ENCODE data around the gene TLR8. TPM values are rescaled to one million over a fixed set of nuclear protein-coding genes. Genes with fewer than 3 reads are reported as not detected.
"Not testable (repeated sequence)": the region's sequence is repeated elsewhere in the genome, so short reads cannot be mapped to it uniquely, and the experiment has no call there.

Gene TLR8
- total and polyA plus RNA-seq, 2 experiments from 2014 or later, result not detected

DNA sequence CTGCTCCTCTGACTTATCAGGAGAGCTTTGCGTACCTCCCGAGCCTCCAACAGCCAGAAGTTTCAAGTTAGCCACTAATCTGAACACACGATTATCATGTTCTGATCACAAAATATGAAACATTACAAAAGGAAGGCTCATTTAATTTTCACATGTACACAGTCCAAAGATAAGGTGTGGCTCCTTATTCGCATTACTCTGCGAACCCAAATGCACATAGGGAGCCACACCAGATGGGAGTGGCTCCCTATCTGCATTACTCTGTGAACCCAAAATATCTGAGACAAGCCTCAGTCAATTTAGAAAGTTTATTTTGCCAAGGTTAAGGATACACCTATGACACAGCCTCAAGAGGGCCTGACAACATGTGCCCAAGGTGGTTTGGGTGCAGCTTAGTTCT lies 28.4 kb downstream of the TLR8 start:
- no peaks in the 10 kb centered on the region for H3K27me3 ChIP-seq (ENCODE audit: insufficient read depth)
- H3K4me3 Mint-ChIP-seq, result no peak overlapping the region
- DNase-seq (ENCODE audit: low spot score), result no peak

GRCh38 chrX:12936947-12937346 lies 30.5 kb downstream of the TLR8 start:
- DNase-seq (ENCODE audit: low spot score) (peak; percentile 53), ATAC-seq (no peak)
- TF ChIP-seq REST (IDR thresholded peaks at IDR 0.05; ENCODE audit: unreplicated experiment), result no peak
- no peak for TF ChIP-seq NANOG (IDR thresholded peaks at IDR 0.05; ENCODE audit: borderline replicate concordance)
- no peak for TF ChIP-seq ZNF114 (CRISPR knock-in tag; IDR thresholded peaks at IDR 0.05)
- TF ChIP-seq STAT1 (IDR thresholded peaks at IDR 0.05; ENCODE audit: unreplicated experiment), result no peak
- H3K4me3 ChIP-seq, result no peak overlapping the region
- H3K79me2 ChIP-seq (replicated peaks; ENCODE audit: insufficient read depth), result no peaks in the 10 kb centered on the region
- no peak overlapping the region for H3K27ac Mint-ChIP-seq
- H3K27ac ChIP-seq (ENCODE audit: low read depth), result no peak overlapping the region
- no peaks in the 10 kb centered on the region for H3F3A ChIP-seq (replicated peaks; ENCODE audit: low read depth)
- no peak overlapping the region for H2AFZ ChIP-seq
- no peaks in the 10 kb centered on the region for H3K4me1 ChIP-seq (ENCODE audit: insufficient read depth)
- H3K36me3 ChIP-seq (ENCODE audit: insufficient read depth), result peaks cover 5% of the 10 kb centered on the region; the same call in 1 of the 2 replicates
- H3K36me3 Mint-ChIP-seq (ENCODE audit: low read depth), result peaks cover 40% of the 10 kb centered on the region
- H4K20me1 ChIP-seq (replicated peaks; ENCODE audit: insufficient read depth), result no peaks in the 10 kb centered on the region
- H3K4me3 Mint-ChIP-seq, result no peak overlapping the region
- H3K27me3 Mint-ChIP-seq (ENCODE audit: insufficient read depth, low read depth, poor library complexity), result no peaks in the 10 kb centered on the region
- no peaks in the 10 kb centered on the region for H3K4me1 Mint-ChIP-seq
- H3K9me2 ChIP-seq (ENCODE audit: insufficient read depth), result no peaks in the 10 kb centered on the region
- H3K27me3 ChIP-seq (ENCODE audit: insufficient read depth), result no peaks in the 10 kb centered on the region
- H3K4me2 ChIP-seq, result no peak overlapping the region
- peaks cover 50% of the 10 kb centered on the region for H3K9me3 Mint-ChIP-seq

More for the DNA sequence above, 28.4 kb downstream of the TLR8 start:
- Histone ChIP-seq H3K36me3 (ENCODE audit: insufficient read depth) (peaks cover 5% of the 10 kb centered on the region; the same call in 1 of the 2 replicates), H3K9me2 (ENCODE audit: insufficient read depth) (no peaks in the 10 kb centered on the region), H3K4me2 (no peak overlapping the region), H3K4me3 (no peak overlapping the region), H2AFZ (no peak overlapping the region), H3F3A (replicated peaks; ENCODE audit: low read depth) (no peaks in the 10 kb centered on the region), H4K20me1 (replicated peaks; ENCODE audit: insufficient read depth) (no peaks in the 10 kb centered on the region), H3K27ac (ENCODE audit: low read depth) (no peak overlapping the region), H3K79me2 (replicated peaks; ENCODE audit: insufficient read depth) (no peaks in the 10 kb centered on the region), H3K4me1 (ENCODE audit: insufficient read depth) (no peaks in the 10 kb centered on the region)
- TF ChIP-seq STAT1 (IDR thresholded peaks at IDR 0.05; ENCODE audit: unreplicated experiment), result no peak
- peaks cover 1% of the 10 kb centered on the region for H3K27me3 Mint-ChIP-seq (ENCODE audit: insufficient read depth, low read depth, poor library complexity)
- ATAC-seq, result no peak
- H3K9me3 Mint-ChIP-seq, result peaks cover 29% of the 10 kb centered on the region
- H3K4me1 Mint-ChIP-seq, result no peaks in the 10 kb centered on the region
- H3K36me3 Mint-ChIP-seq (ENCODE audit: low read depth), result peaks cover 19% of the 10 kb centered on the region; the same call in 2 of the 3 replicates
- no peak overlapping the region for H3K27ac Mint-ChIP-seq

GRCh38 chrX:12940471-12940870 lies 34.1 kb downstream of the TLR8 start:
- H3F3A ChIP-seq (replicated peaks; ENCODE audit: low read depth); DNase-seq (ENCODE audit: low spot score); H4K20me1 ChIP-seq (replicated peaks; ENCODE audit: insufficient read depth); H3K4me1 Mint-ChIP-seq; H3K27ac Mint-ChIP-seq; H3K4me2 ChIP-seq; H3K27ac ChIP-seq (ENCODE audit: low read depth); H3K27me3 Mint-ChIP-seq (ENCODE audit: insufficient read depth, low read depth, poor library complexity); ATAC-seq; H2AFZ ChIP-seq; H3K9me2 ChIP-seq (ENCODE audit: insufficient read depth); H3K36me3 ChIP-seq (ENCODE audit: insufficient read depth); H3K4me3 Mint-ChIP-seq; H3K79me2 ChIP-seq (replicated peaks; ENCODE audit: insufficient read depth); H3K27me3 ChIP-seq (ENCODE audit: insufficient read depth); H3K4me1 ChIP-seq (ENCODE audit: insufficient read depth); H3K4me3 ChIP-seq: not testable (repeated sequence)
- Mint-ChIP-seq H3K9me3 (peaks cover 44% of the 10 kb centered on the region), H3K36me3 (ENCODE audit: low read depth) (peaks cover 37% of the 10 kb centered on the region)

GRCh38 chrX:12943592-12943991 lies 37.2 kb downstream of the TLR8 start:
- H3F3A ChIP-seq (replicated peaks; ENCODE audit: low read depth); H3K4me2 ChIP-seq; H3K27ac ChIP-seq (ENCODE audit: low read depth); H3K36me3 ChIP-seq (ENCODE audit: insufficient read depth); ATAC-seq; H3K27ac Mint-ChIP-seq; H3K27me3 Mint-ChIP-seq (ENCODE audit: insufficient read depth, low read depth, poor library complexity); H3K9me2 ChIP-seq (ENCODE audit: insufficient read depth); H4K20me1 ChIP-seq (replicated peaks; ENCODE audit: insufficient read depth); H3K4me3 ChIP-seq; DNase-seq (ENCODE audit: low spot score); H3K4me1 ChIP-seq (ENCODE audit: insufficient read depth); H3K79me2 ChIP-seq (replicated peaks; ENCODE audit: insufficient read depth); H3K27me3 ChIP-seq (ENCODE audit: insufficient read depth); H2AFZ ChIP-seq; H3K4me3 Mint-ChIP-seq: not testable (repeated sequence)
- peaks cover 13% of the 10 kb centered on the region for H3K4me1 Mint-ChIP-seq
- peaks cover 32% of the 10 kb centered on the region for H3K36me3 Mint-ChIP-seq (ENCODE audit: low read depth)
- peaks cover 32% of the 10 kb centered on the region for H3K9me3 Mint-ChIP-seq

- not testable (repeated sequence) for H3K36me3 ChIP-seq (ENCODE audit: insufficient read depth); H3K27ac Mint-ChIP-seq; H3K27me3 Mint-ChIP-seq (ENCODE audit: insufficient read depth, low read depth, poor library complexity); H3F3A ChIP-seq (replicated peaks; ENCODE audit: low read depth); H3K4me2 ChIP-seq; ATAC-seq; H3K79me2 ChIP-seq (replicated peaks; ENCODE audit: insufficient read depth); H2AFZ ChIP-seq; DNase-seq (ENCODE audit: low spot score); H3K4me3 ChIP-seq; H3K4me1 ChIP-seq (ENCODE audit: insufficient read depth); H4K20me1 ChIP-seq (replicated peaks; ENCODE audit: insufficient read depth); H3K4me3 Mint-ChIP-seq; H3K27me3 ChIP-seq (ENCODE audit: insufficient read depth); H3K9me2 ChIP-seq (ENCODE audit: insufficient read depth); H3K27ac ChIP-seq (ENCODE audit: low read depth)
- peaks cover 13% of the 10 kb centered on the region for H3K4me1 Mint-ChIP-seq
- H3K9me3 Mint-ChIP-seq, result peaks cover 26% of the 10 kb centered on the region
- H3K36me3 Mint-ChIP-seq (ENCODE audit: low read depth), result peaks cover 26% of the 10 kb centered on the region
Measured at GRCh38 chrX:12944452-12944851, 38.0 kb downstream of the TLR8 start.

Data from GM23338 (cell line).